GM21447 (cell line): ENCODE data around the gene TBCCD1.

Source experiments
- ATAC-seq: cut with Tn5 transposase; IDR thresholded peaks from one replicate; pipeline ENCODE4 v1.9.1; 2021; ENCODE audit not compliant: unreplicated experiment

The TBCCD1 gene

DNA sequence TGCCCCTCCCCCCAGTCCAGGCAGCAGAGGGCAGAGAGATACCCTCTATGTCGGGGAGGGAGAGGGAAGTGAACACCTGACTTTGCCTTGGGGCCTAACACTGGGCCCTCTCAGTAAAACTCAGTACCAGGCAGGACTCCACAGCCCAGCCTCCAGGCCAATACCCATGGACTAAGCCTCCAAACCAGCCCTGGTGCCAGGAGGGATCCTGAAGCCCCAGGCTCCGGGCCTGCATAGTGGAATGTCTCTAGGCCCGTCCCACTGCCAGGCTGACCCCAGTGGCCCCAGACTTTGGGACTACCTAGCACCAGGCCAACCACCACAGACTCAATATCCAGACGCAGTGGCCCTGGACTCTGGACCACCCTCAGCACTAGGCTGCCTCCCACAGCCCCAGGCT, 69.5 kb downstream of the TBCCD1 start:
- ATAC-seq: no peak

DNA sequence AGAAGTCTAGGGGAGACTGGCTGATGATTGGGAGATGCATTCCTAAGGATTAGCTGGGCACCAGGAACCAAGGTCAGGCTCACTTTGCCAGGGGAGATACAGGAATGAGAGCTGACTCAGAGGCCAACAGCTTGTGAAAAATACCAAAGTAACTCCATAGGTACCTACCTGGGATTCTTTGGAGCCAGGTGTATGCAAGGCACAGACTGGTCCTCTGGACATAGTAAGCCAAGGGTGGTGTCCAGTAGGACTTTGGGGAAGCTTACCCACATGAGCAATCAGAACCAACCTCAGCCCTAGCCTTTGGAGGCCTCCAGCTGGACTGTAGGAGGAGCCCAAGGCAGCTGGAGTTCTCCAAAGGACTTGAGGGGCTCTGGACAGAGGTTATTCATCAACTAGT, 70.5 kb downstream of the TBCCD1 start:
- no peak for ATAC-seq
